ENCODE measurements around the gene ZBTB39.

- TF ChIP-seq, protein P1, sequence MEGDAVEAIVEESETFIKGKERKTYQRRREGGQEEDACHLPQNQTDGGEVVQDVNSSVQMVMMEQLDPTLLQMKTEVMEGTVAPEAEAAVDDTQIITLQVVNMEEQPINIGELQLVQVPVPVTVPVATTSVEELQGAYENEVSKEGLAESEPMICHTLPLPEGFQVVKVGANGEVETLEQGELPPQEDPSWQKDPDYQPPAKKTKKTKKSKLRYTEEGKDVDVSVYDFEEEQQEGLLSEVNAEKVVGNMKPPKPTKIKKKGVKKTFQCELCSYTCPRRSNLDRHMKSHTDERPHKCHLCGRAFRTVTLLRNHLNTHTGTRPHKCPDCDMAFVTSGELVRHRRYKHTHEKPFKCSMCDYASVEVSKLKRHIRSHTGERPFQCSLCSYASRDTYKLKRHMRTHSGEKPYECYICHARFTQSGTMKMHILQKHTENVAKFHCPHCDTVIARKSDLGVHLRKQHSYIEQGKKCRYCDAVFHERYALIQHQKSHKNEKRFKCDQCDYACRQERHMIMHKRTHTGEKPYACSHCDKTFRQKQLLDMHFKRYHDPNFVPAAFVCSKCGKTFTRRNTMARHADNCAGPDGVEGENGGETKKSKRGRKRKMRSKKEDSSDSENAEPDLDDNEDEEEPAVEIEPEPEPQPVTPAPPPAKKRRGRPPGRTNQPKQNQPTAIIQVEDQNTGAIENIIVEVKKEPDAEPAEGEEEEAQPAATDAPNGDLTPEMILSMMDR (IDR thresholded peaks at IDR 0.05; ENCODE audit: insufficient read depth, low read length, poor library complexity, severe bottlenecking) = no peak
- TF ChIP-seq EZH2phosphoT487 (conservative IDR thresholded peaks at IDR 0.05; ENCODE audit: low read length) = no peak
These were observed 49.5 kb upstream of the ZBTB39 start for GRCh38 chr12:57055824-57056223.
